ENCODE results near the gene MYO6. TPM values are rescaled to one million over a fixed set of nuclear protein-coding genes. Genes with fewer than 3 reads are reported as not detected.

Gene MYO6
- total RNA-seq, 2 experiments from 2014 or later, result 0.85 to 1.1 TPM

DNA sequence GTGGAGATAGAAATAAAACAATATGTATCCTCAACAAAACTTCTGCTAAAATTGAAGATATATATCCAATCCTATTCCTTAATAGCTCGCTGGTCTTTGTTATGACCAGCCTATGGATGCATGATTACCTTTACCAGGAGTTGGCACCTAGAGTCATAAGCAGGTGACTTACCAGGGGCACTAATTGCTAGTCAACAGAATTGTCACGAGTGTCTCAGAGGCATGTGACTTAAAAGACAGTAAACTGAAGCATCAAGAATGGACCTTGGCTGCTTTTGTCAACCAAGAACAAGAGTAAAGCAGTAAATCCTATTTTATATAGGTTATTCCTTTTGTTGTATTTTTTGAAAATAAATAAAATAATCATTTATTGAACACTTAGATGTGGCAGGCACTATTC lies 115.4 kb downstream of the MYO6 start:
- no peaks in the 10 kb centered on the region for H3K4me1 Mint-ChIP-seq (ENCODE audit: low read depth)
- H3K4me3 Mint-ChIP-seq, result no peak overlapping the region
- H3K27ac Mint-ChIP-seq, result no peak overlapping the region
- DNase-seq, result no peak
- Histone ChIP-seq H3K4me3 (ENCODE audit: low read length) (no peak overlapping the region), H3K4me1 (ENCODE audit: insufficient read depth, low read length) (no peaks in the 10 kb centered on the region), H3K27ac (ENCODE audit: low read depth in 1 of 2, low read length in 2 of 2) (no peak overlapping the region), H3K9me3 (ENCODE audit: control insufficient read depth in 1 of 2, insufficient read depth in 1 of 2, low read length in 2 of 2) (no peaks in the 10 kb centered on the region), H3K36me3 (ENCODE audit: insufficient read depth, low read length) (no peaks in the 10 kb centered on the region), H3K27me3 (ENCODE audit: control insufficient read depth in 1 of 2, insufficient read depth in 2 of 2, low read length in 2 of 2) (peaks cover 0 to 3% of the 10 kb centered on the region in 2 experiments)
- ATAC-seq (ENCODE audit: poor library complexity), result no peak
- H3K9me3 Mint-ChIP-seq, result no peaks in the 10 kb centered on the region
- ChIA-PET POLR2A (no interaction called here), CTCF (no interaction called here)
- intact Hi-C loops (cut with DNase I, micrococcal nuclease), result no loop called here
- TF ChIP-seq, protein P1, sequence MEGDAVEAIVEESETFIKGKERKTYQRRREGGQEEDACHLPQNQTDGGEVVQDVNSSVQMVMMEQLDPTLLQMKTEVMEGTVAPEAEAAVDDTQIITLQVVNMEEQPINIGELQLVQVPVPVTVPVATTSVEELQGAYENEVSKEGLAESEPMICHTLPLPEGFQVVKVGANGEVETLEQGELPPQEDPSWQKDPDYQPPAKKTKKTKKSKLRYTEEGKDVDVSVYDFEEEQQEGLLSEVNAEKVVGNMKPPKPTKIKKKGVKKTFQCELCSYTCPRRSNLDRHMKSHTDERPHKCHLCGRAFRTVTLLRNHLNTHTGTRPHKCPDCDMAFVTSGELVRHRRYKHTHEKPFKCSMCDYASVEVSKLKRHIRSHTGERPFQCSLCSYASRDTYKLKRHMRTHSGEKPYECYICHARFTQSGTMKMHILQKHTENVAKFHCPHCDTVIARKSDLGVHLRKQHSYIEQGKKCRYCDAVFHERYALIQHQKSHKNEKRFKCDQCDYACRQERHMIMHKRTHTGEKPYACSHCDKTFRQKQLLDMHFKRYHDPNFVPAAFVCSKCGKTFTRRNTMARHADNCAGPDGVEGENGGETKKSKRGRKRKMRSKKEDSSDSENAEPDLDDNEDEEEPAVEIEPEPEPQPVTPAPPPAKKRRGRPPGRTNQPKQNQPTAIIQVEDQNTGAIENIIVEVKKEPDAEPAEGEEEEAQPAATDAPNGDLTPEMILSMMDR (IDR thresholded peaks at IDR 0.05), result no peak
- H3K36me3 Mint-ChIP-seq (ENCODE audit: low read depth), result no peaks in the 10 kb centered on the region
- H3K27me3 Mint-ChIP-seq, result peaks cover 11% of the 10 kb centered on the region

DNA sequence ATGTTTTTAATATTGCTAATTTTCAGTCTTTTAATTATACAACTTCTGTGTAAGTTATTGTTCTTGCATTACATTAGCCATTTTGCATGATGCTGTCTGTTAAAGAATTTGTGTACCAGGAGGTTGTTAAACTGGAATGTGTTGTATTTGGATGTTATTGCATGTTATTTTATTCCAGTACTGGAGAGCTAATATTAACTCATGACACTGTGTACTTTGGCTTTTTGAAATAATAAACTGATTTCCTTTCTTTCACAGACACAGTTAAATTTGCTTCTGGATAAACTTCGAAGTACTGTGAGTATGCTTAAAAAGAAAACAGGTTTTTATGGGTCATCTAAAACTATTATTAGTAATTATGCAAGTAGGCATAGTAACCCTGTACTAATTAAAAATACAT lies 121.3 kb downstream of the MYO6 start:
- ATAC-seq (ENCODE audit: poor library complexity), result no peak
- Mint-ChIP-seq H3K27ac (no peak overlapping the region), H3K9me3 (no peaks in the 10 kb centered on the region), H3K4me3 (no peak overlapping the region), H3K4me1 (ENCODE audit: low read depth) (no peaks in the 10 kb centered on the region), H3K27me3 (peaks cover 9% of the 10 kb centered on the region), H3K36me3 (ENCODE audit: low read depth) (no peaks in the 10 kb centered on the region)
- TF ChIP-seq, protein P1 (IDR thresholded peaks at IDR 0.05), result no peak
- ChIA-PET POLR2A (no interaction called here), CTCF (no interaction called here)
- no peaks in the 10 kb centered on the region for H3K4me1 ChIP-seq (ENCODE audit: insufficient read depth, low read length)
- intact Hi-C loops (cut with DNase I, micrococcal nuclease), result no loop called here
- no peak overlapping the region for H3K27ac ChIP-seq (ENCODE audit: low read depth in 1 of 2, low read length in 2 of 2)
- no peak for DNase-seq
- H3K27me3 ChIP-seq (ENCODE audit: control insufficient read depth in 1 of 2, insufficient read depth in 2 of 2, low read length in 2 of 2), result no peaks in the 10 kb centered on the region
- H3K36me3 ChIP-seq (ENCODE audit: insufficient read depth, low read length), result no peaks in the 10 kb centered on the region
- H3K9me3 ChIP-seq (ENCODE audit: control insufficient read depth in 1 of 2, insufficient read depth in 1 of 2, low read length in 2 of 2), result no peaks in the 10 kb centered on the region
- no peak overlapping the region for H3K4me3 ChIP-seq (ENCODE audit: low read length)

DNA sequence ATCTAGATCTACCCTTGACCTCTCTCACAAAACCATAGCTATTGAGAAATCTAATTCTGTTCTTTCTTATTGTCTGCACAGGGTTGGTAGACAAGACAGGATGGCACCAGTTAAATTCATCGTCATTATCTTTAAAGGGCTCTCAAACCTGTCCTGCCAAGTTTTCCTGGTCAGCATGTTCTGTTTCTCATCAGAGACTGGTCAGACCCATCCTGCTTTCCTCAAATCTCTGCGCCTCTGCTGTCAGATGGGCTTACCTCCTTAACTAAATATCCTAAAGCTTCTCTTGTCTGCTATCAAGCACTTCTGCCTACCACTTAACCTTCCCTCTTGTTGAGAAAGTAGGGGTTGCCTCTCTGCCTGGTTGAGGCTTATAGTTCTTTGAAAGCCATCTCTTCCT lies 125.2 kb downstream of the MYO6 start:
- TF ChIP-seq, protein P1 (IDR thresholded peaks at IDR 0.05), result no peak
- POLR2A ChIA-PET, result no interaction called here
- ATAC-seq (ENCODE audit: poor library complexity), result no peak

More for the DNA sequence above, 125.2 kb downstream of the MYO6 start:
- Mint-ChIP-seq H3K9me3 (no peaks in the 10 kb centered on the region), H3K4me1 (ENCODE audit: low read depth) (no peaks in the 10 kb centered on the region), H3K27ac (no peak overlapping the region), H3K27me3 (no peaks in the 10 kb centered on the region), H3K4me3 (no peak overlapping the region), H3K36me3 (ENCODE audit: low read depth) (no peaks in the 10 kb centered on the region)
- CTCF ChIA-PET, result no interaction called here
- H3K36me3 ChIP-seq (ENCODE audit: insufficient read depth, low read length), result no peaks in the 10 kb centered on the region
- no peak overlapping the region for H3K27ac ChIP-seq (ENCODE audit: low read depth in 1 of 2, low read length in 2 of 2)
- H3K4me3 ChIP-seq (ENCODE audit: low read length), result no peak overlapping the region
- no peaks in the 10 kb centered on the region for H3K4me1 ChIP-seq (ENCODE audit: insufficient read depth, low read length)
- DNase-seq, result no peak
- H3K27me3 ChIP-seq (ENCODE audit: control insufficient read depth in 1 of 2, insufficient read depth in 2 of 2, low read length in 2 of 2), result no peaks in the 10 kb centered on the region
- H3K9me3 ChIP-seq (ENCODE audit: control insufficient read depth in 1 of 2, insufficient read depth in 1 of 2, low read length in 2 of 2), result no peaks in the 10 kb centered on the region
- intact Hi-C loops (cut with DNase I, micrococcal nuclease), result no loop called here

Data from CD4-positive, alpha-beta T cell (primary cell).